Astrocyte (in vitro differentiated cells and primary cell): ENCODE results near the gene URB1. TPM values are rescaled to one million over a fixed set of nuclear protein-coding genes. Genes with fewer than 3 reads are reported as not detected.

Experiments
- DNase-seq: peaks from one replicate; pipeline ENCODE4 v3.0.0-alpha.2; 2010; ENCODE audit warnings: low read depth
- FAIRE-seq: peaks from 2 replicates; lab custom pipeline; 2011; peaks lifted over from hg19 to GRCh38; lab: Jason Lieb, UNC
- H2AFZ ChIP-seq: 2 replicates; pipeline ENCODE4 v1.6.0; 2012; ENCODE audit warnings: low read depth, low read length, inconsistent platforms
- H3K27ac ChIP-seq: 2 replicates; pipeline ENCODE4 v1.5.1; 2011; ENCODE audit warnings: low read depth, low read length, inconsistent platforms
- H3K27me3 ChIP-seq: 2 replicates; pipeline ENCODE4 v1.6.0; 2011; ENCODE audit warnings: low read length, inconsistent platforms; ENCODE audit not compliant: insufficient read depth
- H3K36me3 ChIP-seq: 2 replicates; pipeline ENCODE4 v1.5.1; 2011; ENCODE audit warnings: low read length, inconsistent platforms; ENCODE audit not compliant: insufficient read depth
- H3K4me1 ChIP-seq: 2 replicates; pipeline ENCODE4 v1.5.1; 2011; ENCODE audit warnings: low read length, inconsistent platforms; ENCODE audit not compliant: insufficient read depth
- H3K4me2 ChIP-seq: 2 replicates; pipeline ENCODE4 v1.6.0; 2012; ENCODE audit warnings: low read length, inconsistent platforms
- H3K4me3 ChIP-seq: 2 replicates; pipeline ENCODE4 v1.5.1; 2011; ENCODE audit warnings: low read depth, mild to moderate bottlenecking, low read length, inconsistent platforms; ENCODE audit not compliant: insufficient read depth
- H3K79me2 ChIP-seq: 2 replicates; pipeline ENCODE4 v1.6.0; 2012; ENCODE audit warnings: mild to moderate bottlenecking, low read length, inconsistent platforms; ENCODE audit not compliant: insufficient read depth
- H3K9ac ChIP-seq: 2 replicates; pipeline ENCODE4 v1.6.0; 2012; ENCODE audit warnings: mild to moderate bottlenecking, low read length, inconsistent platforms
- H3K9me3 ChIP-seq: 2 replicates; pipeline ENCODE4 v1.5.1; 2012; ENCODE audit warnings: low read depth, mild to moderate bottlenecking, low read length, inconsistent platforms; ENCODE audit not compliant: insufficient read depth
- H4K20me1 ChIP-seq: 2 replicates; pipeline ENCODE4 v1.6.0; 2012; ENCODE audit warnings: low read length, inconsistent platforms; ENCODE audit not compliant: insufficient read depth
- H3K27ac Mint-ChIP-seq: one replicate; pipeline ENCODE4 v1.8.0; 2021; ENCODE audit warnings: mild to moderate bottlenecking, mixed read lengths; ENCODE audit not compliant: unreplicated experiment
- H3K27me3 Mint-ChIP-seq: one replicate; pipeline ENCODE4 v1.8.0; 2021; ENCODE audit warnings: low read depth, mixed read lengths; ENCODE audit not compliant: unreplicated experiment
- H3K36me3 Mint-ChIP-seq: one replicate; pipeline ENCODE4 v1.8.0; 2021; ENCODE audit warnings: low read depth, mixed read lengths; ENCODE audit not compliant: unreplicated experiment
- H3K4me1 Mint-ChIP-seq: one replicate; pipeline ENCODE4 v1.8.0; 2021; ENCODE audit warnings: low read depth, mixed read lengths; ENCODE audit not compliant: unreplicated experiment
- H3K4me3 Mint-ChIP-seq: one replicate; pipeline ENCODE4 v1.8.0; 2021; ENCODE audit warnings: mild to moderate bottlenecking, moderate library complexity, mixed read lengths; ENCODE audit not compliant: unreplicated experiment
- H3K9me3 Mint-ChIP-seq: one replicate; pipeline ENCODE4 v1.8.0; 2021; ENCODE audit warnings: mild to moderate bottlenecking, mixed read lengths; ENCODE audit not compliant: unreplicated experiment
- EZH2 ChIP-seq: IDR thresholded peaks from 2 replicates; pipeline ENCODE4 v1.6.1; 2012; ENCODE audit warnings: mild to moderate bottlenecking, low read length, inconsistent platforms; ENCODE audit not compliant: insufficient read depth
- total RNA-seq: library from RNA; stranded (reverse); gene quantifications from 2 replicates; pipeline ENCODE4 v1.2.1, GENCODE V29; 2021
- TF ChIP-seq, protein P1 (sequence below): IDR thresholded peaks from 2 replicates; pipeline ENCODE4 v1.5.1; 2011; ENCODE audit warnings: low read depth, mild to moderate bottlenecking, inconsistent platforms, low read length, moderate library complexity; ENCODE audit not compliant: insufficient read depth

URB1 gene
- total RNA-seq, 1 donor from 2014 or later, result 19.2 TPM

DNA sequence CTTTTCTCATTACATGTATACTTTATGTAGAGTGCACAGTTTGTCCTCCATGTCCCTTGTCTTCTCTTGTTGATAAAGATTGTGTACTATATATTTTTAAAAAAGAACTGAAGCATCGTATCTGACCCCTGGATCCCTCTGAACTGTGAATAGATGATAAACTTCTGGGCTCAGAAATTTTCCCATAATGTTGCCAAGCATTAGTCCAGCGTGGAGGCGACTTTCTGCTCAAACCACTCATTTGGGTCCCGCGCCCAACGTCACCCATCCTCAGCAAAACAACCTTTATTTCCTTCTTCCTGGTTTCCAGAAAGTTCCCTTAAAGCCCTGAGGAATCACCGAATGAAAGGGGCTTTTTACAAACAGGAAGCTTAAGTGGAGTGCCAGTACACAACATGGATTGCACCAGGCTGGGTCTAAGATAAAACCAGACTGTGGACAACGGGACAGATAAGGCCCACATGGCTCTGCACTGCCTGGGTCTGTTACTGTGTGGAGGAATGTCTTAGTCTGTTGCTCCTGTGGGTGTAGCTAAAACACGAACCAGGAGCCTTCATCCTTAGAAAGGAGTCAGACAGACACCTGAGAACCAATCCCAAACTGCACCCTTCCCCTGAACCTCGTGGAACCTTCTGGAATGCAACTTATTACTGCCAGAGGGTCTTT, 35.3 kb upstream of the URB1 start:
- TF ChIP-seq EZH2, result no peak
- TF ChIP-seq, protein P1, sequence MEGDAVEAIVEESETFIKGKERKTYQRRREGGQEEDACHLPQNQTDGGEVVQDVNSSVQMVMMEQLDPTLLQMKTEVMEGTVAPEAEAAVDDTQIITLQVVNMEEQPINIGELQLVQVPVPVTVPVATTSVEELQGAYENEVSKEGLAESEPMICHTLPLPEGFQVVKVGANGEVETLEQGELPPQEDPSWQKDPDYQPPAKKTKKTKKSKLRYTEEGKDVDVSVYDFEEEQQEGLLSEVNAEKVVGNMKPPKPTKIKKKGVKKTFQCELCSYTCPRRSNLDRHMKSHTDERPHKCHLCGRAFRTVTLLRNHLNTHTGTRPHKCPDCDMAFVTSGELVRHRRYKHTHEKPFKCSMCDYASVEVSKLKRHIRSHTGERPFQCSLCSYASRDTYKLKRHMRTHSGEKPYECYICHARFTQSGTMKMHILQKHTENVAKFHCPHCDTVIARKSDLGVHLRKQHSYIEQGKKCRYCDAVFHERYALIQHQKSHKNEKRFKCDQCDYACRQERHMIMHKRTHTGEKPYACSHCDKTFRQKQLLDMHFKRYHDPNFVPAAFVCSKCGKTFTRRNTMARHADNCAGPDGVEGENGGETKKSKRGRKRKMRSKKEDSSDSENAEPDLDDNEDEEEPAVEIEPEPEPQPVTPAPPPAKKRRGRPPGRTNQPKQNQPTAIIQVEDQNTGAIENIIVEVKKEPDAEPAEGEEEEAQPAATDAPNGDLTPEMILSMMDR, result no peak
- Histone ChIP-seq H3K9me3 (no peaks in the 10 kb centered on the region), H3K4me2 (no peak overlapping the region), H3K9ac (no peak overlapping the region), H3K36me3 (no peaks in the 10 kb centered on the region), H2AFZ (no peak overlapping the region), H3K79me2 (peaks cover 5% of the 10 kb centered on the region), H3K27me3 (no peaks in the 10 kb centered on the region), H4K20me1 (no peaks in the 10 kb centered on the region), H3K4me3 (no peak overlapping the region), H3K4me1 (peaks cover 38% of the 10 kb centered on the region), H3K27ac (peak overlapping the region; percentile 88)
- Mint-ChIP-seq H3K27me3 (peaks cover 7% of the 10 kb centered on the region), H3K4me3 (no peak overlapping the region), H3K27ac (no peak overlapping the region), H3K36me3 (no peaks in the 10 kb centered on the region), H3K9me3 (no peaks in the 10 kb centered on the region), H3K4me1 (peaks cover 12% of the 10 kb centered on the region)
- no peak for DNase-seq
- no peak for FAIRE-seq

DNA sequence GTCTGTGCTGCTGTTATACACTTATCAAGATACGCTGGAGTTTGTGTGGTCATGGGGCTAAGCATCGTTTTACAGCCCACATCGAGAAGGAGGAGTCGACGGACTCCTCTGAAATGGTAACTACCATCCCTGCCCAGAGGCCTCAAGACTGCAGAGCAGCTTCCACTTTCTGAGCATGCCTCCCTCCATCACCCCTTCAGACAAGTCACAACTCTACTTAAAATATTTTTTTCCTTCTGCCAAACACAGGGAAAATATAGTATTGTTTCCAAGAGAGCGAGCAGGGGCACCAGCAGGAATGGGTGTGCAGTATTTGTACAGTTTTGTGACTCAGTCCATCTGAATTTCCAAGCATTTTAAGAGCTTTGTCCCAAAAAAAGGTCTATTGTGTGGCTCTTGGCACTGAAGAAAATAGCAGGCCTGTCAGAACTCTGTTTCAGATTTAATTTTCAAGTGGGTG, 33.8 kb upstream of the URB1 start:
- Histone ChIP-seq H2AFZ (peak overlapping the region; percentile 16), H3K9me3 (no peaks in the 10 kb centered on the region), H3K9ac (peak overlapping the region; percentile 71), H3K27ac (peak overlapping the region; percentile 88), H3K79me2 (peaks cover 5% of the 10 kb centered on the region), H3K27me3 (no peaks in the 10 kb centered on the region), H3K4me3 (peak overlapping the region; percentile 12), H3K4me1 (peaks cover 39% of the 10 kb centered on the region), H3K4me2 (peak overlapping the region; percentile 63), H4K20me1 (no peaks in the 10 kb centered on the region), H3K36me3 (no peaks in the 10 kb centered on the region)
- TF ChIP-seq, protein P1, result no peak
- TF ChIP-seq EZH2, result no peak
- FAIRE-seq (no peak), DNase-seq (peak; percentile 81)
- peaks cover 3% of the 10 kb centered on the region for H3K36me3 Mint-ChIP-seq
- no peak overlapping the region for H3K27ac Mint-ChIP-seq
- H3K4me3 Mint-ChIP-seq, result no peak overlapping the region
- H3K9me3 Mint-ChIP-seq, result peaks cover 3% of the 10 kb centered on the region
- peaks cover 13% of the 10 kb centered on the region for H3K4me1 Mint-ChIP-seq
- peaks cover 3% of the 10 kb centered on the region for H3K27me3 Mint-ChIP-seq

DNA sequence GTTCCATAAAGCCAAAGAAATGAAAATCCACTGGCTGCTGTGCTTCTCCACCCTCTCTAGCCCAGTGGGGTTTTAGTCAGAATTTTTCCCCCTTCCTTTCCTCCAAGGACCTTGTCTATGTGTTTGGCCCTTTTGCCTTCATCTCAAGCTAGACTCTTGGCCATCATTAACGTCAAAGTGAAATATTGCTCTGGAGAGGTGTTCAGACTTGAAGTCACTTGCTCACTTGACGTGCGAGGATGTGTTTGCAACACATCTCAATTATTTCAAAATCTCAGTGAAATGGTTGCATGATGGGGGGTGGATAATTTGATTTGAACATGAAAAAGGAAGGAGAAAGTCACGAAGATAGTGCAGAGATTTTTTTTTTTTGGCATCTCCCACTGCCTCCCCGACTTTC, 33.3 kb upstream of the URB1 start:
- H3K36me3 Mint-ChIP-seq, result peaks cover 3% of the 10 kb centered on the region
- Histone ChIP-seq H3K9me3 (no peaks in the 10 kb centered on the region), H3K4me2 (peak overlapping the region; percentile 63), H3K79me2 (peaks cover 10% of the 10 kb centered on the region), H3K9ac (peak overlapping the region; percentile 71), H3K27me3 (no peaks in the 10 kb centered on the region), H3K4me1 (peaks cover 39% of the 10 kb centered on the region), H3K27ac (peak overlapping the region; percentile 88), H4K20me1 (no peaks in the 10 kb centered on the region), H2AFZ (no peak overlapping the region), H3K4me3 (no peak overlapping the region), H3K36me3 (no peaks in the 10 kb centered on the region)
- no peak for FAIRE-seq
- peaks cover 13% of the 10 kb centered on the region for H3K4me1 Mint-ChIP-seq
- no peak overlapping the region for H3K4me3 Mint-ChIP-seq
- peaks cover 2% of the 10 kb centered on the region for H3K27me3 Mint-ChIP-seq
- peaks cover 3% of the 10 kb centered on the region for H3K9me3 Mint-ChIP-seq
- TF ChIP-seq EZH2, result no peak
- TF ChIP-seq, protein P1, result no peak
- no peak overlapping the region for H3K27ac Mint-ChIP-seq
- no peak for DNase-seq
